IPS-15b (cell line): ENCODE results near the gene MINDY4B.
"Not testable (repeated sequence)": the region's sequence is repeated elsewhere in the genome, so short reads cannot be mapped to it uniquely, and the experiment has no call there.

Source experiments
- H3K27me3 ChIP-seq: one replicate; pipeline ENCODE4 v1.6.1; 2013; ENCODE audit warnings: low read length; ENCODE audit not compliant: control insufficient read depth, insufficient read depth
- H3K36me3 ChIP-seq: one replicate; pipeline ENCODE4 v1.6.1; 2013; ENCODE audit warnings: low read length; ENCODE audit not compliant: control insufficient read depth, insufficient read depth
- H3K4me1 ChIP-seq: one replicate; pipeline ENCODE4 v1.6.1; 2013; ENCODE audit warnings: mild to moderate bottlenecking, low read length; ENCODE audit not compliant: control insufficient read depth, insufficient read depth
- H3K4me3 ChIP-seq: one replicate; pipeline ENCODE4 v1.5.1; 2013; ENCODE audit warnings: low read depth, low read length
- H3K9ac ChIP-seq: one replicate; pipeline ENCODE4 v1.6.1; 2013; ENCODE audit warnings: low read depth, mild to moderate bottlenecking, low read length
- H3K9me3 ChIP-seq: one replicate; pipeline ENCODE4 v1.6.1; 2013; ENCODE audit warnings: mild to moderate bottlenecking, low read length; ENCODE audit not compliant: control insufficient read depth, insufficient read depth

MINDY4B gene

GRCh38 chr3:150871192-150871591 lies 34.0 kb downstream of the MINDY4B start:
- Histone ChIP-seq H3K9ac (no peak overlapping the region), H3K36me3 (no peaks in the 10 kb centered on the region), H3K9me3 (no peaks in the 10 kb centered on the region), H3K4me1 (no peaks in the 10 kb centered on the region), H3K27me3 (no peaks in the 10 kb centered on the region), H3K4me3 (no peak overlapping the region)

DNA sequence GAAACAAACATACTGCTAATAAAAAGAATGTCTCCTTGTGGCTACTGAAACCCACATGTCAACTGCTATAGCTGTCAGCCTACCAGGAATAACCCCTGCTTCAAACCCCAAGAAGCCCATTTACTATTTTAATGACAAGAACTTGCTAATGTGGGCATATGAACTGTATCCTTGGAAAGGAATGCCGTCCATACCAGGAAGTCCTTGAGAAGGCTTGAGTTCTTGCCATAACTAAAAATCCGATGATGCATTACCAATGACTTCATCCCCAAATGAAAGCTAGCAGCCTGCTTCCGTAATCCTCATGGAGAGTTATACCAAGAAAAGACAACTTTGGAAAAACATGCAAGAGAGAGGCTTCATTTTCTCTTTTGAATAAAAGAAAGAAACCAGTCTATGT lies 34.8 kb downstream of the MINDY4B start:
- Histone ChIP-seq H3K9me3 (no peaks in the 10 kb centered on the region), H3K27me3 (no peaks in the 10 kb centered on the region), H3K4me3 (no peak overlapping the region), H3K9ac (no peak overlapping the region), H3K4me1 (no peaks in the 10 kb centered on the region), H3K36me3 (no peaks in the 10 kb centered on the region)

- Histone ChIP-seq H3K4me1 (no peaks in the 10 kb centered on the region), H3K4me3 (no peak overlapping the region), H3K27me3 (no peaks in the 10 kb centered on the region)
Measured at GRCh38 chr3:150868282-150868681, 37.0 kb downstream of the MINDY4B start.

DNA sequence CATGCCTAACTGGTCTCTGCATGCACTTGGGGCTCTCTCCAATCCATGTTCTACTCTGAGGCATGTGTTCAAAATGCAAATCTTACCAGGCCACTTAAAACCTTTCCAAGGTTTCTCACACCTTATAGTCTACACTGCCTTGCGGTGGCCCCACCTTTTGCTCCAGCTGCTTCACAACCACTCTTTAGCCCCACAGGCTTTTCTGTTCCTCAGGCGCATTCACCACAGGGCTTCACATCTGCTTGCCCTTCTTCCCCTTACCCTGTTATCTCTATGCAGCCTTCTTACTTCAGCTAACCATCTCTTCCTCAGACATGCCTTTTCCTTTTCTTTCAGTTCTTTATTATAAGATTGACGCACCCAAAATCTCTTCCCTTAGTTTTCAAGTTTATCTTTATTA lies 37.8 kb downstream of the MINDY4B start:
- no peaks in the 10 kb centered on the region for H3K4me1 ChIP-seq
- no peaks in the 10 kb centered on the region for H3K9me3 ChIP-seq
- H3K9ac ChIP-seq: no peak overlapping the region
- no peak overlapping the region for H3K4me3 ChIP-seq
- H3K27me3 ChIP-seq: no peaks in the 10 kb centered on the region
- no peaks in the 10 kb centered on the region for H3K36me3 ChIP-seq

More at GRCh38 chr3:150868282-150868681, 37.0 kb downstream of the MINDY4B start:
- Histone ChIP-seq H3K9me3 (no peaks in the 10 kb centered on the region), H3K9ac (no peak overlapping the region), H3K36me3 (no peaks in the 10 kb centered on the region)

DNA sequence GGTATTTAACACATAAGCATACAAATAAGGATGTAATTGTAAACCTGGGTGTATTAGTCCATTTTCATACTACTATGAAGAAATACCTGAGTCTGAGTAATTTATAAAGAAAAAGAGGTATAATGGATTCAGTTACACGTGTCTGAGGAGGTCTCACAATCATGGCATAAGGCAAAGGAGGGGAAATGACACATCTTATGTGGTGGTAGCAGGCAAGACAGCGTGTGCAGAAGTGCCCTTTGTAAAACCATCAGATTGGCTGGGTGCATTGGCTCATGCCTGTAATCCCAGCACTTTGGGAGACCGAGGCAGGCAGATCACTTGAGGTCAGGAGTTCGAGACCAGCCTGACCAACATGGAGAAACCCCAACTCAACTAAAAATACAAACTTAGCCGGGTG lies 41.3 kb downstream of the MINDY4B start:
- not testable (repeated sequence) for H3K4me1 ChIP-seq, H3K9me3 ChIP-seq, H3K27me3 ChIP-seq, H3K4me3 ChIP-seq, H3K36me3 ChIP-seq, H3K9ac ChIP-seq

- Histone ChIP-seq H3K27me3 (no peaks in the 10 kb centered on the region), H3K4me1 (no peaks in the 10 kb centered on the region), H3K9me3 (no peaks in the 10 kb centered on the region), H3K36me3 (no peaks in the 10 kb centered on the region), H3K4me3 (no peak overlapping the region), H3K9ac (no peak overlapping the region)
Measured at GRCh38 chr3:150861851-150862250, 43.4 kb downstream of the MINDY4B start.

GRCh38 chr3:150857936-150858335 lies 47.3 kb downstream of the MINDY4B start:
- not testable (repeated sequence) for H3K36me3 ChIP-seq, H3K9me3 ChIP-seq, H3K4me1 ChIP-seq, H3K4me3 ChIP-seq, H3K9ac ChIP-seq, H3K27me3 ChIP-seq

DNA sequence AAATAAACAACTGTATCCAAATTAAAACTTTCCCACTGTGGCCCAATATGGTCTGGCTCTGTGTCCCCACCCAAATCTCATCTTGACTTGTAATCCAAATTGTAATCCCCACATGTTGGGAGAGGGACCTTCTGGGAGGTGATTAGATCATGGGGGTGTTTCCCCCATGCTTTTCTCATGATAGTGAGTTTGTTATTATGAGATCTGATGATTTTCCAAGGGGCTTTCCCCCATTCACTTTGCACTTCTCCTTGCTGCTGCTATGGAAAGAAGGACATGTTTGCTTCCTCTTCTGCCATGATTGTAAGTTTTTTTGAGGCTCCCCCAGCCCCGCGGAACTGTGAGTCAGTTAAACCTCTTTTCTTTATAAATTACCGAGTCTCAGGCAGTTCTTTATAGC lies 55.0 kb downstream of the MINDY4B start:
- Histone ChIP-seq H3K9me3 (no peaks in the 10 kb centered on the region), H3K27me3 (no peaks in the 10 kb centered on the region), H3K4me3 (no peak overlapping the region), H3K4me1 (peaks cover 7% of the 10 kb centered on the region), H3K9ac (no peak overlapping the region), H3K36me3 (no peaks in the 10 kb centered on the region)

GRCh38 chr3:150848864-150849263 lies 56.4 kb downstream of the MINDY4B start:
- Histone ChIP-seq H3K36me3 (no peaks in the 10 kb centered on the region), H3K9me3 (no peaks in the 10 kb centered on the region), H3K27me3 (no peaks in the 10 kb centered on the region), H3K4me1 (peaks cover 13% of the 10 kb centered on the region), H3K4me3 (no peak overlapping the region), H3K9ac (no peak overlapping the region)

GRCh38 chr3:150847433-150847832 lies 57.8 kb downstream of the MINDY4B start:
- H3K9ac ChIP-seq: no peak overlapping the region
- peaks cover under 1% of the 10 kb centered on the region for H3K27me3 ChIP-seq
- H3K9me3 ChIP-seq: no peaks in the 10 kb centered on the region
- H3K4me3 ChIP-seq: no peak overlapping the region
- no peaks in the 10 kb centered on the region for H3K36me3 ChIP-seq
- peaks cover 17% of the 10 kb centered on the region for H3K4me1 ChIP-seq

- H3K27me3 ChIP-seq: peaks cover 25% of the 10 kb centered on the region
- H3K36me3 ChIP-seq: no peaks in the 10 kb centered on the region
- no peak overlapping the region for H3K9ac ChIP-seq
- H3K4me1 ChIP-seq: peaks cover 17% of the 10 kb centered on the region
- H3K4me3 ChIP-seq: no peak overlapping the region
- no peaks in the 10 kb centered on the region for H3K9me3 ChIP-seq
Measured at GRCh38 chr3:150844484-150844883, 60.8 kb downstream of the MINDY4B start.

DNA sequence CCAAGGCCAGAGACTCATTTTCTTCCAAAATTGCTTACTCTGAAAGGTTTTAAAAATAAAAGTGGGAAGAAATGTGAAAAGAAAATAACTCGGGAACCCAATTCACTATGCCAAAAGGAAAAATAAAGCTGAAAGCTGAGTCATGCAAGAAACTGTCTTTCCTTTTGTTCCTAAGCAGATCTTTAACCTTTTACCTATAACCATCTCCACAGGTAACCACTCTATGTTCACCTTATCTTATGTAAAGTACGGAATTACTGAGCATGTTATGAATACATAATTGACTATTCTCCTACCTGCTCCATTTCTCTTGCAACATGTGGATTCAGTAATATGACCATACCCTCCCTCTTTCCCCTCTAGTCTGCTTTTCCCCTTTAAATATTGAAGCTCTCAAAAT lies 62.0 kb downstream of the MINDY4B start:
- Histone ChIP-seq H3K4me1 (peaks cover 11% of the 10 kb centered on the region), H3K4me3 (no peak overlapping the region), H3K27me3 (peaks cover 37% of the 10 kb centered on the region), H3K36me3 (no peaks in the 10 kb centered on the region), H3K9me3 (no peaks in the 10 kb centered on the region), H3K9ac (no peak overlapping the region)
